C4-2B (cell line): ENCODE results near the gene ELL.

Experiments used
- ZFX ChIP-seq: fragments of 450-650 bp; IDR thresholded peaks from 2 replicates; pipeline ENCODE4 v1.6.1; 2017
- TF ChIP-seq, protein P1 (sequence below): fragments of 450-650 bp; conservative IDR thresholded peaks from 2 replicates; pipeline ENCODE4 v1.5.1; 2017; ENCODE audit warnings: mild to moderate bottlenecking

DNA sequence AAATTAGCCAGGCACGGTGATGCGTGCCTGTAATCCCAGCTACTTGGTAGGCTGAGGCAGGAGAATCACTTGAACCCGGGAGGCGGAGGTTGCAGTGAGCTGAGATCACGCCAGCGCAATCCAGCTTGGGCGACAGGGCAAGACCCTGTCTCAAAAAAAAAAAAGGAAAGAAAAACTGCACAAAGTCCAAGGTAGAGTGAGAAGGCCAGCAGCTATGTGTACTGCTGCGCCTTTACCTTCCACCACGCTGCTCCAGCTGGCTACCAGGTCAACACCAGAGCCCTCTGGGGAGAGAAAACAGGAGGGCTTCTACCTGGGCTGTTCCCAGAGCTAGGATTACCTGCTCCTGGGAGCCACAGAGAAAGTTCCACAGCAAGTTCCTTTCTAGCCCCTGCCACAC lies 3.2 kb downstream of the ELL start:
- TF ChIP-seq, protein P1, sequence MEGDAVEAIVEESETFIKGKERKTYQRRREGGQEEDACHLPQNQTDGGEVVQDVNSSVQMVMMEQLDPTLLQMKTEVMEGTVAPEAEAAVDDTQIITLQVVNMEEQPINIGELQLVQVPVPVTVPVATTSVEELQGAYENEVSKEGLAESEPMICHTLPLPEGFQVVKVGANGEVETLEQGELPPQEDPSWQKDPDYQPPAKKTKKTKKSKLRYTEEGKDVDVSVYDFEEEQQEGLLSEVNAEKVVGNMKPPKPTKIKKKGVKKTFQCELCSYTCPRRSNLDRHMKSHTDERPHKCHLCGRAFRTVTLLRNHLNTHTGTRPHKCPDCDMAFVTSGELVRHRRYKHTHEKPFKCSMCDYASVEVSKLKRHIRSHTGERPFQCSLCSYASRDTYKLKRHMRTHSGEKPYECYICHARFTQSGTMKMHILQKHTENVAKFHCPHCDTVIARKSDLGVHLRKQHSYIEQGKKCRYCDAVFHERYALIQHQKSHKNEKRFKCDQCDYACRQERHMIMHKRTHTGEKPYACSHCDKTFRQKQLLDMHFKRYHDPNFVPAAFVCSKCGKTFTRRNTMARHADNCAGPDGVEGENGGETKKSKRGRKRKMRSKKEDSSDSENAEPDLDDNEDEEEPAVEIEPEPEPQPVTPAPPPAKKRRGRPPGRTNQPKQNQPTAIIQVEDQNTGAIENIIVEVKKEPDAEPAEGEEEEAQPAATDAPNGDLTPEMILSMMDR: no peak
- TF ChIP-seq ZFX: no peak
